Mononuclear cell (primary cell): ENCODE data around the gene RETREG3. TPM values are rescaled to one million over a fixed set of nuclear protein-coding genes. Genes with fewer than 3 reads are reported as not detected.

Source experiments
- H3K27me3 ChIP-seq: 2 replicates; pipeline ENCODE4 v1.6.0; 2011; ENCODE audit warnings: low read length, control low read depth; ENCODE audit not compliant: insufficient read depth
- H3K4me1 ChIP-seq: 2 replicates; pipeline ENCODE4 v1.5.1; 2011; ENCODE audit warnings: mild to moderate bottlenecking, low read length, control low read depth; ENCODE audit not compliant: insufficient read depth
- H3K4me3 ChIP-seq: 2 replicates; pipeline ENCODE4 v1.5.1; 2011; ENCODE audit warnings: mild to moderate bottlenecking, low read length, moderate library complexity
- H3K9me3 ChIP-seq: 2 replicates; pipeline ENCODE4 v1.5.1; 2011; ENCODE audit warnings: low read depth, mild to moderate bottlenecking, control low read depth, low read length
- total RNA-seq: library from RNA; depleted of rRNA; stranded (reverse); fragments of >200 nt; gene quantifications from one replicate; pipeline ENCODE4 v1.2.3, GENCODE V29; 2012

The RETREG3 gene
- total RNA-seq, 1 donor: 34.7 TPM

DNA sequence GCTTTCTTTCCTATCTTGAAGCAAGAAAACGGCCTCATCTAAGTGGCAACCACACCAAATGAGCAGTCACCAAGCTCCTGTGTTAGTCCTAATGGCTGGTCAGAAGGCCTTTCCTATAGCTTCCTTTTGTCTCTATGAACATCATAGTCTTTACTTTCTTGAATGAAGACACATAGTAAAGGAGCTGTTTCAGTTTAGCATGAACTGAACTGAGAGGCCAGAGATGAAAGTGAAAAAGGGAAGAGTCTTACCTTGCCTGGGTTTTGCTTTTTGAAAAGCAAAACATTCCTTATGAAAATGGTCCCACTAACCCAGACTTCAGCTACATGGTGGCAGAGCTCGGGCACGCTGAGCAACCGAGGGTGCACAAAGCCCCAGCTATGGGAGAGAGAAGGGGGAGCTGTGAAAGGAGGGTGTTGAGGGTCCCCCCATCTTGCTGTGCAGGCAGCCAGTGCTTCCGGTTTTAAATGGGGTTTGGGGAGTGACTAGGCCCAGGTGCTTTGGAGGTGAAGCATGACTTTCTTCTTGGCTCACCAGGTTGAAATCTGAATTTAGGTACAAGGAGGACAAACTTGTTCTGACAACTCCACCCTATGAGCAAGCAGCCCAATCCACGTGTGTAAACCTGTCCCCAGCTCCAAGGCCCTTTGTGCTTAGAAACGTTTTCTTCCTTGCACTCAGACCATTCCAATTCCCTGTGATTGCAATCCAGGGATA, 22.5 kb downstream of the RETREG3 start:
- Histone ChIP-seq H3K4me3 (no peak overlapping the region), H3K9me3 (no peaks in the 10 kb centered on the region), H3K27me3 (no peaks in the 10 kb centered on the region), H3K4me1 (peaks cover 14% of the 10 kb centered on the region)

DNA sequence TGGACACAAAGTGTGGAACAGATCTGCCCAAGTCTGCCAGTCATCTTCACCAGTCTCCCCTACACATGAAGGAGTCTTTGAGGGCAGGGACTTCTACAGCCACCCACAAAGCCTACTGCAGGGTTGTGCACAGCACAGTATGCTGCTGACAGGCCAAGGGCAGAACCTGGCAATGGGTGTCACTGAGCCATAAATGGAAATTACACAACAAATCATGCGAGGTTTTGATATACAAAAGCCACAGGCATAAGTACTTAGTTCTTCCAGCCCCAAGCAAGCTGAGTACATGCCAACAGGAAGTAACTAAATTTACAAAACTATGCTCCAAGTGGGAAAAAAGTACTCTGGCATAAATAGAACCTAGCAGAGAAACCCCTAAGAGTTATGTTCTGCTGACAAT, 23.8 kb downstream of the RETREG3 start:
- Histone ChIP-seq H3K4me1 (peaks cover 14% of the 10 kb centered on the region), H3K9me3 (no peaks in the 10 kb centered on the region), H3K4me3 (no peak overlapping the region), H3K27me3 (no peaks in the 10 kb centered on the region)

DNA sequence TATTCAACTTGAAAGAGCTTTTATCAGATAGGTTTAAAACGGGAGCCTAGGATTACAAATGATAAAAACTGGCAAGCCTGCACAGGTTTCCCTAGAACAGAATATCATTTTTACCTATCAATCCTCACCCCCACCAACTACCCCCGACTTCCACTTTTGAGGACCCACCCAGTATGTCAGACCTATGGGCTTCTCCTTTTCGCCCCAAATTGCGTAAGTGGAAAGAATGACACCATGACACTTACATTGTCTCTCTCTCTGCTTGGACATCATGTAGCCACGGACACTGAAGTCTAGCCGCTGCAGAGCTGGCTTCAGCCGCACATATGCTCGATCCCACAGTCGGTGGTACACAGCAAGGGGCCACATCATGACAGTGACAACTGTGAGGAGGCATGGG, 24.3 kb downstream of the RETREG3 start:
- Histone ChIP-seq H3K4me3 (no peak overlapping the region), H3K27me3 (no peaks in the 10 kb centered on the region), H3K9me3 (no peaks in the 10 kb centered on the region), H3K4me1 (peaks cover 14% of the 10 kb centered on the region)

DNA sequence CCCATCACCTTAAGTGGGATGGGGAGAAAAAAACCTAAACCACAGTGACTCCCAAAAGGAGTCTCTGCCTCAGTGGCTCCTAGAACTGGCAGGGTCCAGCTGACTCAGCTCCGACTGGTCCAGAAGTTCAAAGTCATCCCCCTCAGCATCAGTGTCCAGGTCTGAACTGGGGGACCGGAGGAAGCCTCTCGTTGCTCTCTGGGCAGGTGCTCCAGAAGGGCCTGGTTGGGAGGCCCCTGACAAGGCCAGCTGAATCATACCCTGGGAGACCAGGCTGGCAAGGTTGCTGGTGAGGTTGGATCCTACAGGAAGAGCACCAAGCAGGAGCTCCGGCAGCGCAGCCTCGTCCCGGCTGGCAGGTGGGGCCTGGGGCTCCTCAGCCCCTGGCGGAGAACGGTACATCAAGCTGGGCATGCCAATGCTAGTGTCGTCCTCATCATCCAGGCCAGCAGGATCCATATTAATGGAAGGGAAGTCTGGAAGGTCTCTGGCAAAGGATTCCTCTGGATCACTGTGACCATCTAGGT, 27.4 kb downstream of the RETREG3 start:
- H3K4me3 ChIP-seq: no peak overlapping the region
- no peaks in the 10 kb centered on the region for H3K9me3 ChIP-seq
- peaks cover 34% of the 10 kb centered on the region for H3K4me1 ChIP-seq
- no peaks in the 10 kb centered on the region for H3K27me3 ChIP-seq

DNA sequence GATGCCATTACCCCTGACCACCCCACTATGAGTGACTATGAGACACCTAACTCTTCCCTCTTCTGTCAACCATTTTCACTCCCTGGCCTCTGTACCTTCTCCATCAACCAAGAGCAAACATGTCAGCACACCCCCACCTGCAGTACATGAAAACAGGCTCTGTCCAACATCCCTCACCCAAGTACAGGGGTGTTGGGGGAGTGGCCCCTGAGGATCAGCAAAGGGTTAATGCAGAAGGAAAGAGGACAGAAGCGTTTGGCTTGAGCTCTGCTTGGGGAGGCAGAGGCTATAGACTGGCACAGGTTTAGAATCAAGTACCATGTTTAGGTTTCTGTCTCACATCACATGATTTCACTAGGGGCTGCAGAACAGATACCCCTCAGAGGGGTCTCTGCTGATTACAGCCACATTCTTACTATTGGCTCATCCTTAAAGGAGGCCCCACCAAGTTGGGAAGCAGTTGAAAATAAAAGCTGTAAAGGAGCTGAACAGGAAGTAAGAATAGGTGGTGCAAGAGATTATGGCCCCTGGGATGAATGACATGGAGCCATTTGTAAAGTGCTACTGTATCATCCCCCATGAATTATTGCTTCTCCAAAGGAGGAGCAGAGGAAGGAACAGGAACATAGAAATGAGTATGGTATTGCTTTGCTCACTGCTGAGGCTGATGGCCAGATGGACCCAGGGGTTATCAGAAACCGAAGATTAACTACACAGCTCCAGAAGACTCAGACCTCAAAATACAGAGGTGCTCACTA, 29.2 kb downstream of the RETREG3 start:
- H3K4me1 ChIP-seq: peaks cover 26% of the 10 kb centered on the region
- H3K27me3 ChIP-seq: no peaks in the 10 kb centered on the region
- H3K4me3 ChIP-seq: no peak overlapping the region
- H3K9me3 ChIP-seq: no peaks in the 10 kb centered on the region

DNA sequence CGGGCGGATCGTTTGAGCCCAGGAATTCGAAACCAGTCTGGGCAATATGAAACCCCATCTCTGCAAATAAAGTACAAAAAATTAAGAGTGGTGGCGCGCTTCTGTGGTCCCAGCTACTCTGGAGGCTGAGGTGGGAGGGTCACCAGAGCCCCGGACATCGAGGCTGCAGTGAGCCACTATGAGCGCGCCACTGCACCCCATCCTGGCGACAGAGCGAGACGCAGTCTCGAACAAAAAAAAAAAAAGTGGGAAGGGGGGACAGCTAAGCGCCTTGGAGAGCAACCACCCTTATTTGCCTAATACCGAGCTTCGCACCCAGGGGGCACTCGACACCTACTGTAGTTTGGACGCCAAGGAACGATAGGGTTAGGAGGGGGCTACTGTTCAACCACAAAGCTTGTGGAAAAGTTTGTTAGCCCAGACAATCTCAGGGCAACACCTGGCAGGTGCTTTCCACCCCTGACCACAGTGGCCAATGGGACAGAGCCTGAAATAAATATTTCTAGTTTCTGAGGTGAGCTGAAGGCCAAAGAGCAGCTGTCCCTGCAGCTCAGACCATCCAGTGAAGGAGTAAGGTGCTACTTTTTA, 30.8 kb downstream of the RETREG3 start:
- Histone ChIP-seq H3K4me3 (peak overlapping the region; percentile 52), H3K27me3 (no peaks in the 10 kb centered on the region), H3K9me3 (no peaks in the 10 kb centered on the region), H3K4me1 (peaks cover 24% of the 10 kb centered on the region)

DNA sequence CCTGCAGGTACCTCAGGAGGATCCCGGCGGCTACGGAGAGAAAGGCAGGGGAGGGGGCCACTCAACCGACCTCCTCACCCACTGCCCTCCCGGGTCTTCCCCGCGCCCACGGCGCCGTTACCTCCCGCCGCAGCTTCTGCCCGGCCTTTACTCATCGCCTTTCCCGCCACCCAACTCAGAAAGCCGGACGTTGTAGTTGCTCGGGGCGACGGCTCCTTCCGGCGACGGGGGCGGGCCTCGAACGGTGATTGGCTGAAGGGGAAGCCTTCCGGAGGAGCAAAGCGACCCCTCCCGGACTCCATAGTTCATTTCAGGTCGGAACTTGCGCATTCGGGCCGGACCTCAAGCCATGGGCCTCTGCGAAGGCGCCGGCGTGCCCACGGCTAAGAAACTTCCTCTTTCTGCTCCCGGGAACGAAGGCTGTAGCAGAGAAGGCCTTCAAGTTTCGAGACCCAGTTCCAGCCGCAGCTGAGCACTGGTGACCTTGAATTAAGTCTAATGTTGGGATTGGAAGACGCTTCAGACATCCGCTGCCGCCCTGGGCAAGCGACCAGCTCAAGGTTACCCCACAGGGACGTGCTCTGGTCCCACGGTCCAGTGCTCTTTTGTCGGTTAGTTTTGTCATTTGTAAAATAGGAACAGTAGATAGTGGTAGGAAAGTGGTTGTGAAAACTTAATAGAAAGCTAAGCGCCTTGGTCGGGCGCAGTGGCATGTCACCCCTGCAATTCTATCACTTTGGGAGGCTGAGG, 31.5 kb downstream of the RETREG3 start, which contains the start of gene PSMC3IP:
Gene PSMC3IP (minus strand): TSS at position 198 of the 750 bp plus-strand sequence. CDS start 43 bp downstream, at position 155.
- Histone ChIP-seq H3K27me3 (no peaks in the 10 kb centered on the region), H3K9me3 (no peaks in the 10 kb centered on the region), H3K4me3 (peak within 1 kb of the TSS; percentile 52), H3K4me1 (peaks cover 27% of the 10 kb centered on the region)

DNA sequence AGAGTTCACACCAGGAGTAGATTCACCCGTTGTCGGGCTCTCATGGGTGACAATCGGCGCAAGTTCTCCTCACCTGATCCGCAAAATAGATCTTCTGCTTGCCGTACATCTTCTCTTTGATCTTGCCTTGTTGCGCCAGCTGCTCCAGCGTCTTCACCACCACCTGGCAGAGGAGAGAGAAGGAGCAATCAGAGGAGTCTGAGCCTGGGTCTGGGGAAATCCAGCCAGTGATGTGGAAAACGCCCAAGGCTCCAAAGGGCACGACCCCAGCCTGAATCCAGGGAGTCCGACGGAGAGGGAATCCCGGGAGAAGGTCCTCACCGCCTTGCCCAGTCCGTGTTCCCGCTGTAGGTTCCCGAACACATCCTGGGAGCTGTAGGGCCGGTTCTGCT, 32.0 kb downstream of the RETREG3 start:
- H3K9me3 ChIP-seq: no peaks in the 10 kb centered on the region
- peak overlapping the region; percentile 52 for H3K4me3 ChIP-seq

DNA sequence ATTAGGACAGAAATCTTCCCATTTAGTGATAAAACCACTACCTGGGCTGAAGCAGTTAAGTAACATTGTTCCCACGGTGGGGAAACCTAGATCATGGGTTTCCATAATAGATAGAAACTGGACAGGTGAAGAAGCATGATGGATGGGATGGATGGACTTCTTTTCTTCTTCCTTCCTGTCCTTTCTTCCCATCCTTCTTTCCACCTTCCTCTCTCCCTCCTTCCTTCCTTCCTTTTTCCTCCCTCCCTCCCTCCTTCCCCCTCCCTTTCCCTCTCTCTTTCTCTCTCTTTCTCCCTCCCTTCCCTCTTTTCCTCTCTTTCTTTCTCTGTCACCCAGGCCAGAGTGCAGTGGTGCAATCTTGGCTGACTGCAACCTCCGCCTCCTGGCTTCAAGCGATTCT, 34.7 kb downstream of the RETREG3 start:
- peaks cover 30% of the 10 kb centered on the region for H3K4me1 ChIP-seq
- no peaks in the 10 kb centered on the region for H3K9me3 ChIP-seq
- H3K4me3 ChIP-seq: no peak overlapping the region
- H3K27me3 ChIP-seq: no peaks in the 10 kb centered on the region

More for the DNA sequence above, 32.0 kb downstream of the RETREG3 start:
- Histone ChIP-seq H3K27me3 (no peaks in the 10 kb centered on the region), H3K4me1 (peaks cover 27% of the 10 kb centered on the region)

DNA sequence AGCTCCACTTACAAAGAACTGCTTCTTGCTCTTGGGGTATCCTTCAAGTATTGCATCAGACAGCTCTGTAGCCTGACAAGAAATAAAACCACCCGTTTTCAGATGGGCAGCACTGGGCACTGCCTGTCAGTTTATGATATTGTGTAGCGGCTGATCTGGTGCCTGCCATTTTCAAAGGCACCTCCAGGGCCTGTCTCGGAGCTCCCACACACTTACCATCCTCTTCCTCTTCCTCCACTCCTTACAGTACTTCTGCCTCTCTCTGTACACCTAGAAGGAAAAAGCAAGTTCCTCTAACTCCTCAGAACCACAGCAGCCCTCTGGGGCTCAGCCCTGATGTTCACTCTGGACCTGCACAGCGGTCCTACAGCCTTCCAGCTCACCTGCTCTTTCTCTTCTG, 36.1 kb downstream of the RETREG3 start:
- Histone ChIP-seq H3K4me1 (peaks cover 34% of the 10 kb centered on the region), H3K9me3 (no peaks in the 10 kb centered on the region), H3K4me3 (no peak overlapping the region), H3K27me3 (no peaks in the 10 kb centered on the region)

DNA sequence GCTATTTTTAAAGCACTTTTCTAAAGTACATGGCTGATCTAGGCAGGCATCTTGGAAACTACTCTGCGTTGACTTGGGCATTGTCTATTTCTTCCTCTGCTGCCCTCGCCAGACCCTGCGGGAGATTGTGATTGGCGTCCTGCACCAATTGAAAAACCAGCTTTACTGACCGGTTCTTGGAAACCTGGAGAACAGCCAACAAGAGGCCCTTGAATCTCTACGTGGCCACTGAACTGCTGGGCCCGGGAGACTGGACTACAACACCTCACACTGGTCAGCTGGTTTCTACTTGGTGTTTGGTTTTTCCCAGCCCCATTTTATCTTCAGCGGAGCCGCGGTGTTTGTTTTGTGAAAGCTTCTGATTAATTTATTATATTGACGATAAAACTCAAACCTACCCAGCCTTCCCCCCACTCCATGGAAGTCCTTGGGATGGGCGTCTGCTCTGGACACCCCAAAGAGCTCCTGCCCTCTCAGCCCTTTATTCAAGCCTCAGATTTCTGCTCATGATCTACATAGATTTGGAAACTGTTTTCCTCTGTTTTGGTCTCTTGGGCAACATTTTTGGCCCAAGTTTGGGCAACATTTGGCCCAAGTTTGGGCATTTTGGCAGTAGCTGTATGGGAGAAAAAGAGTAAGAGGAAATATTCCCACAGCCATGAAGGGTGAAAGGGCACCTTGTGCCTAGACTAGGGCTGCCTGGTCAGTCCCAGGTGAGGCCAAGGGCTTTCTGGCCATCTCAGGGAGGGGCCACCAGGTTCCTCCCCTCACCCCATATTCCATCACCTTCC, 37.5 kb downstream of the RETREG3 start:
- Histone ChIP-seq H3K27me3 (no peaks in the 10 kb centered on the region), H3K4me3 (no peak overlapping the region), H3K4me1 (peaks cover 32% of the 10 kb centered on the region), H3K9me3 (no peaks in the 10 kb centered on the region)

DNA sequence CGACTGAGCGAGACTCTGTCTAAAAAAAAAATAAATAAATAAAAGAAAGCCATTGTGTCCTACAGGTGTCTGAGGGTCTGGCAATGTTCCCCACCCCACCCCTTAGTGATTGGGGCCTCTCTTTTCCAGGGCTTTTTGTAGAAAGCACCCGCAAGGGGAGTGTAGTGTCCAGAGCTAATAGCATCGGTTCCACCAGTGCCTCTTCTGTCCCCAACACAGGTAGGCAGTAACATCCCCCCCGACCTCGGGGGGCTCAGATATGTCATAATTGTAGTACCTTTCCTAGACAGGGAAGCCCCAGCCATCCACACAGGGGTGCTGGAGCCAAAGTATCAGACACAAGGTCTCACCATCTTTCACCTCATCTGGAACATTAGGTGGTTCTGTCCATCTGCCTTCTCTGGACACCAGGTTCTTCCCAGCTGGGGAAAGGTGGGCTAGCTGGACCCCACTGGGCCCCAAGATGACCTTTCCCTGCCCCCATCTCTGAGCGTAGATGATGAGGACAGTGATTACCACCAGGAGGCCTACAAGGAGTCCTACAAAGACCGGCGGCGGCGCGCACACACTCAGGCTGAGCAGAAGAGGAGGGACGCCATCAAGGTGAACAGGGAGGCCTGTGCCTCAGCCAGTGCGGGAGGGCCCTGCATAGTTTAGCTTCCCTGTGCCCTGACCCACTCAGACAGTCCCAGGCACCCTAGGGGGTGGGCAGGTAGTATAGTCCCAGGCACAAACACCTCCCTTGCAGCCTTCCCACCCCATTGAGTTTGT, 40.6 kb downstream of the RETREG3 start:
- Histone ChIP-seq H3K4me3 (no peak overlapping the region), H3K27me3 (no peaks in the 10 kb centered on the region), H3K4me1 (peaks cover 45% of the 10 kb centered on the region), H3K9me3 (no peaks in the 10 kb centered on the region)

DNA sequence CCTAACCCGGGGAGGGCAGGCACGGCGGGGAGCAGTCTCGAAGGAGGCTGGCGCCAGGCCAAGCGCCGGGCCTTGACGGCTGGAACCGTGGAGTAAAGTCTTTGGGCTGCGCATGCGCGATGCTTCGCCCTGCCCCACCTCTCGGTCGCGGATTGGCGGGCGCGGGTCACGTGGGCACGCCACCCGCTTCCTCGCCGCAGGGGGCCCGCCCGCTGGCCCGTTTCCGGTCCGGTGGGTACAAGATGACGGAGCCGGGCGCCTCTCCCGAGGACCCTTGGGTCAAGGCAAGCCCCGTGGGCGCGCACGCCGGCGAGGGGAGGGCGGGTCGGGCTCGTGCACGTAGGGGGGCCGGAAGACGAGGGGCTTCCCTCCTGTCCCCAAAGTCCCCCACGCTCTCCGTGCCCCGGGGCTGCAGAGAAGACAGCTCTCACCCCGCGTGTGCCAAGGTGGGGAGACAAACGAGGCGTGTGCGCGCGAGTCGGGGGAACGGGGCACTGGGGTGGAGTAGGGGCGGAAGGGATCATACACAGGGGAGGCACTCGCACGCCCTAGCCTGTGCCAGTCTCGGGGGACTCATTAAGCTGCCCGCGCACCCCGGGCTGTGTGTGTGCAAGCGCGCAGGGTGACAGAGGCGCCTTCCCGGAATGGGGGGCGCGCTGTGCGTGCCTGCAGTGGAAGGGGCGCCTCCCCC, 42.1 kb downstream of the RETREG3 start, which contains the start of gene MLX:
Gene MLX (plus strand): TSS at position 218 of the 691 bp plus-strand sequence. CDS start 25 bp downstream, at position 243.
- peaks cover 54% of the 10 kb centered on the region for H3K4me1 ChIP-seq
- H3K4me3 ChIP-seq: peak within 1 kb of the TSS; percentile 83
- no peaks in the 10 kb centered on the region for H3K27me3 ChIP-seq
- no peaks in the 10 kb centered on the region for H3K9me3 ChIP-seq
